ENCODE results near the gene HOXA9. TPM values are rescaled to one million over a fixed set of nuclear protein-coding genes. Genes with fewer than 3 reads are reported as not detected.

Gene HOXA9
- total RNA-seq, 4 donors from 2014 or later = 25.7 to 71.2 (median 46.1) TPM

DNA sequence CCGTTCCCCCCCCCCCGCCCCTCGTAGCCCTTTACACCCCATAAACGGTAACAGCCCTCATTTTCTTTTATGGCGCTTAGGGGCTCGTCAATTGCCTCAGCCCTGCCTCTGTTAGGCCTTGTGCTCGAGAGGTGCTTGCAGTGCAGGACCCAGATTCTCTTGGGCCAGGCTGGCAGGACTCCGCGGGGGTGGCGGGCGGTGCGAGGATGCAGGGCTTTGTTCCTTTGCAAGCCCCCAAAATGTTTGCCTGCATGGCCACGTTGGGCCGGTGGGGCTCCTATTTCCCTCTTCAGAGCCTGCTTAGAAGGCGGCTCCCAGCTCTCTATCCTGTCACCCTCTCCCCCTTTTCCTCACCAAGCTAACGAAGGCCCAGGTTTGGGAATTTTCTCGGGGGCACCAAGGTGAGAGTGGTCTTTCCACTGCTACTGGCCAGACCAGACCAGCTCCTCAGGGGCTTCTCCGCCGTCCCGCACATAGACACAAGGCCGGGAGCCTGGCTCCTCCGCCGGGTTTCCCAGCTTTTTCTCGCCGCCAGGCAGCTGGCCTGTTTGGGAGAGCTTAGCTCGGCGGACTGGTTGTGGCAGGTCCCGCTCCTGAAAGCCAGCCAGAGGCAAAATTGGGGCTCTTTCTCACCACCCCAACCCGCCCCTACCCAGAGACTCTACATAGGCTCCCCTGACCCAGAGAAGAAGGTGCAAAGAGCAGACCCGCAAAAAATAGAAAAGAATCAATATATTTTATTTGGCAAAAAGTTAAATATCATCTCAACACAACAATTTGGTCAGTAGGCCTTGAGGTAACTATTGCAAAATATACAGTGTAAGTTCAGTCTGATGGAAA, 3.4 kb downstream of the HOXA9 start:
- peak in 1 of 2 donors; percentile 20 for TF ChIP-seq POLR2A (IDR thresholded peaks at IDR 0.05)
- TF ChIP-seq, protein P1, sequence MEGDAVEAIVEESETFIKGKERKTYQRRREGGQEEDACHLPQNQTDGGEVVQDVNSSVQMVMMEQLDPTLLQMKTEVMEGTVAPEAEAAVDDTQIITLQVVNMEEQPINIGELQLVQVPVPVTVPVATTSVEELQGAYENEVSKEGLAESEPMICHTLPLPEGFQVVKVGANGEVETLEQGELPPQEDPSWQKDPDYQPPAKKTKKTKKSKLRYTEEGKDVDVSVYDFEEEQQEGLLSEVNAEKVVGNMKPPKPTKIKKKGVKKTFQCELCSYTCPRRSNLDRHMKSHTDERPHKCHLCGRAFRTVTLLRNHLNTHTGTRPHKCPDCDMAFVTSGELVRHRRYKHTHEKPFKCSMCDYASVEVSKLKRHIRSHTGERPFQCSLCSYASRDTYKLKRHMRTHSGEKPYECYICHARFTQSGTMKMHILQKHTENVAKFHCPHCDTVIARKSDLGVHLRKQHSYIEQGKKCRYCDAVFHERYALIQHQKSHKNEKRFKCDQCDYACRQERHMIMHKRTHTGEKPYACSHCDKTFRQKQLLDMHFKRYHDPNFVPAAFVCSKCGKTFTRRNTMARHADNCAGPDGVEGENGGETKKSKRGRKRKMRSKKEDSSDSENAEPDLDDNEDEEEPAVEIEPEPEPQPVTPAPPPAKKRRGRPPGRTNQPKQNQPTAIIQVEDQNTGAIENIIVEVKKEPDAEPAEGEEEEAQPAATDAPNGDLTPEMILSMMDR (IDR thresholded peaks at IDR 0.05) = peak in 1 of 6 experiments; percentile 12
- peak overlapping the region; percentile 20 to 93 (median 61) for H3K27ac ChIP-seq
- peak overlapping the region in 3 of 4 donors; percentile 3 to 81 (median 70) for H3K4me3 ChIP-seq
- H3K36me3 ChIP-seq = no peaks in the 10 kb centered on the region
- peaks cover 0 to 20% (median 0%) of the 10 kb centered on the region in 4 donors for H3K9me3 ChIP-seq
- DNase-seq = peak in 2 of 3 donors; percentile 56 to 78
- peaks cover 0 to 6% of the 10 kb centered on the region in 2 donors for H3K27me3 ChIP-seq
- peaks cover 0 to 45% (median 9%) of the 10 kb centered on the region in 4 donors for H3K4me1 ChIP-seq

DNA sequence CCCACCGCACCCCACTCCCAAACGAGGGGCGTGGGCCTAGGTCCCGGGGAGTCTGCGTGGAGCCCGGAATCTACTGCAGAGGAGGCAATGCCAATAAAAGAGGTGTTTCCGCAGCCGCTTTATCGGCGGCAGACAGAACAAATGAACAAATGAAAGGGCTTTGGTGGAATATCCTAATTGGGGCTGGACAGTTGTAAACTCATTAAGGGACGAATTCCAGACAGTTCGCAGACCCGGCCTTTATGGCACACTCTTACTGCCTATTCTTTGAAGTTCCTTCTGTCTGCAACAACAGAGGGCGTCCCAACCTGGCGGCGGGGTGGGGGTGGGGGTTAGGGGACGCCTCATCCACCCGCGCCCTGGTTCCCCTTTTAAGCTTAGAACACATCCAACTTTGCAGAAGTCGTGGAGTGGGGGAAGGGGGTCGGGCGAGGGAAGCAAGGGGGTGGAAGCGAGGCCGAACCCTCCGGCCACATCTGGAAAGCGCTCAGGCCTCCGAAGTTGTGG, 4.1 kb downstream of the HOXA9 start:
- H3K27me3 ChIP-seq = peaks cover 0 to 1% of the 10 kb centered on the region in 2 donors
- DNase-seq = peak in 2 of 3 donors; percentile 61 to 78
- H3K4me1 ChIP-seq = peaks cover 0 to 41% (median 8%) of the 10 kb centered on the region in 4 donors
- H3K27ac ChIP-seq = peak overlapping the region; percentile 20 to 93 (median 73)
- TF ChIP-seq POLR2A (IDR thresholded peaks at IDR 0.05) = no peak
- TF ChIP-seq, protein P1 (IDR thresholded peaks at IDR 0.05) = peak in 1 of 6 experiments; percentile 20
- H3K9me3 ChIP-seq = peaks cover 0 to 17% (median 0%) of the 10 kb centered on the region in 4 donors
- peak overlapping the region; percentile 53 to 81 (median 70) for H3K4me3 ChIP-seq
- no peaks in the 10 kb centered on the region for H3K36me3 ChIP-seq

DNA sequence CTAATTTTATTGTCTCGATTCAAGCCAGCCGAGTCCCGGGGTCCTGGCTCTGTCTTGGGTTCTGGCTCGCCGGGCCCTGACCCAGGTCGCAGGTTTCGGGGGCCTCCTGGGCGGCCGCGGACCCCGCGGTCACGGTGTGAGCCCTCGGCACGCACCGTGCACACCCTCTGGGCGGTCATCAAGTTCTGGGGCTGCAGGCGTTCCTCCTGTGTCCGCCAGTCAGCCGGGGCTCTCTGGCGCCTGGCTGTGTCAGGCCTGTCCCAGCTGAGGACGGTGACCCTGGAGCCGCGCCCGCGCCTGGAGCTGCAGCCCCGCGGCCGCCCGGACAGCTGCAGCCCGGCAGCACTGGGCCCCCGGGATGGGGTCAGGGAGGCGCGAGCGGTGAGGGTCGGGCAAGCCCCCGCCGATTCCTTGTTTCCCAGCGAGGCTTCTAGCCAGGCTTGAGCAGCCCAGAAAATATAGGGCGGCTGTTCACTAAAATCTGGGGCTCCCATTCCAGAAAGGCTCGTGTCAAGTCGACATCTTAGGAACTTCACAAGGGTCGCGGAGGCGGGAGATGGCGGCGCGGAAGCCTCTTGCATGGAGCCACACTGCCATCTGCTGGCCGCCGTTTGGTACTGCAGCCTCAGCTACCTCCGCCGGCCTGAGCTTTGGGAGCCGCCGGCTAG, 4.7 kb downstream of the HOXA9 start:
- no peaks in the 10 kb centered on the region for H3K36me3 ChIP-seq
- H3K27me3 ChIP-seq = no peaks in the 10 kb centered on the region
- TF ChIP-seq, protein P1 (IDR thresholded peaks at IDR 0.05) = peak; percentile 96 to 100 (median 100)
- TF ChIP-seq POLR2A (IDR thresholded peaks at IDR 0.05) = no peak
- H3K4me3 ChIP-seq = peak overlapping the region; percentile 53 to 81 (median 70)
- DNase-seq = peak; percentile 91 to 96 (median 95)
- H3K27ac ChIP-seq = peak overlapping the region; percentile 55 to 93 (median 84)
- peaks cover 0 to 11% (median 0%) of the 10 kb centered on the region in 4 donors for H3K9me3 ChIP-seq
- H3K4me1 ChIP-seq = peaks cover 0 to 39% (median 9%) of the 10 kb centered on the region in 4 donors

DNA sequence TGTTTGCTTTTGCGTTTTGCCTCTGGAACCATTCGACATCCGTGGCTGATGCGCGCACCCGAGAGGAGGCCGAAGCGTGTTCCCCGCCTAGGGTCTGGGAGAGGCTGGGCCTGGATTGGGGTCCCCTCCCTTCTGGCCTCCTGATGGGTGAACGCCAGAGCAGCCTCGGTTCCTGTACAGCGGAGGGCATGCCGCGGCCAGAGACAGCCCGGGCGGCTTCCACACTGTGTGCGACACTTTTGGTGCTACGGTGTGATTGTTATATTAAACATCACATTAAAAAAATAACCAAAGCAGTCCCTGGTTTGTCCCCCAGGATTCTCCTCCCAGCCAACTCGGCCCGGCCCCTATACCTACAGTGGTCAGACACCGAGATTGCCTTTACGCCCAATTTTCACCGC, 5.2 kb downstream of the HOXA9 start:
- peaks cover 0 to 7% (median 0%) of the 10 kb centered on the region in 4 donors for H3K9me3 ChIP-seq
- peaks cover 0 to 44% (median 9%) of the 10 kb centered on the region in 4 donors for H3K4me1 ChIP-seq
- DNase-seq = peak in 2 of 3 donors; percentile 51 to 64
- no peak for TF ChIP-seq POLR2A (IDR thresholded peaks at IDR 0.05)
- TF ChIP-seq, protein P1 (IDR thresholded peaks at IDR 0.05) = no peak
- H3K36me3 ChIP-seq = no peaks in the 10 kb centered on the region
- peak overlapping the region; percentile 55 to 93 (median 84) for H3K27ac ChIP-seq
- H3K4me3 ChIP-seq = peak overlapping the region; percentile 53 to 81 (median 70)
- H3K27me3 ChIP-seq = no peaks in the 10 kb centered on the region

Measured in Peyer's patch (tissue), 4 donors.